Measurements from ENCODE around the gene CCDC8. TPM values are rescaled to one million over a fixed set of nuclear protein-coding genes. Genes with fewer than 3 reads are reported as not detected.
"Not testable (repeated sequence)": the region's sequence is repeated elsewhere in the genome, so short reads cannot be mapped to it uniquely, and the experiment has no call there.

Gene CCDC8
- total RNA-seq, 1 donor from 2014 or later, result 28.1 TPM

GRCh38 chr19:46410205-46411087 lies 2.9 kb downstream of the CCDC8 start:
- DNase-seq, result no peak
- intact Hi-C loops (cut with DNase I), result no loop called here
- no peak for ATAC-seq (ENCODE audit: poor library complexity)

- ATAC-seq (ENCODE audit: poor library complexity) (no peak), DNase-seq (no peak)
- intact Hi-C loops (cut with DNase I), result no loop called here
Observed at GRCh38 chr19:46409191-46409590, 4.2 kb downstream of the CCDC8 start.

GRCh38 chr19:46408664-46409039 lies 4.7 kb downstream of the CCDC8 start:
- DNase-seq (peak; percentile 87), ATAC-seq (ENCODE audit: poor library complexity) (peak; percentile 54)
- intact Hi-C loops (cut with DNase I), result no loop called here

- no peak for DNase-seq
- peak; percentile 3 for ATAC-seq (ENCODE audit: poor library complexity)
- intact Hi-C loops (cut with DNase I), result no loop called here
Observed at GRCh38 chr19:46407856-46408663, 5.3 kb downstream of the CCDC8 start.

- ATAC-seq (ENCODE audit: poor library complexity), result no peak
- DNase-seq, result no peak
- intact Hi-C loops (cut with DNase I), result no loop called here
Observed at GRCh38 chr19:46406976-46407375, 6.4 kb downstream of the CCDC8 start.

- ATAC-seq (ENCODE audit: poor library complexity), result peak; percentile 8
- intact Hi-C loops (cut with DNase I), result no loop called here
- DNase-seq, result no peak
Observed at GRCh38 chr19:46404753-46405468, 8.5 kb downstream of the CCDC8 start.

- DNase-seq, result peak; percentile 75
- ATAC-seq (ENCODE audit: poor library complexity), result peak; percentile 66
- intact Hi-C loops (cut with DNase I), result no loop called here
Observed at GRCh38 chr19:46404055-46404752, 9.2 kb downstream of the CCDC8 start.

GRCh38 chr19:46402725-46403124 lies 10.6 kb downstream of the CCDC8 start:
- intact Hi-C loops (cut with DNase I), result no loop called here
- ATAC-seq (ENCODE audit: poor library complexity) (no peak), DNase-seq (no peak)

- not testable (repeated sequence) for DNase-seq
Observed at GRCh38 chr19:46397801-46398479, 15.4 kb downstream of the CCDC8 start.

GRCh38 chr19:46394402-46394797 lies 19.0 kb downstream of the CCDC8 start:
- DNase-seq (no peak), ATAC-seq (ENCODE audit: poor library complexity) (no peak)
- intact Hi-C loops (cut with DNase I), result loop anchor here (10.0 kb wide), 1 partner anchor 120 kb away; no protein-coding TSS in a partner anchor

More at GRCh38 chr19:46397801-46398479, 15.4 kb downstream of the CCDC8 start:
- intact Hi-C loops (cut with DNase I), result loop anchor here (10.0 kb wide), 1 partner anchor 117 kb away; no protein-coding TSS in a partner anchor
- not testable (repeated sequence) for ATAC-seq (ENCODE audit: poor library complexity)

GRCh38 chr19:46393456-46394401 lies 19.6 kb downstream of the CCDC8 start:
- intact Hi-C loops (cut with DNase I), result loop anchor here (10.0 kb wide), 1 partner anchor 121 kb away; no protein-coding TSS in a partner anchor
- ATAC-seq (ENCODE audit: poor library complexity) (peak; percentile 6), DNase-seq (no peak)

- ATAC-seq (ENCODE audit: poor library complexity) (no peak), DNase-seq (no peak)
- intact Hi-C loops (cut with DNase I), result loop anchor here (10.0 kb wide), 1 partner anchor 122 kb away; no protein-coding TSS in a partner anchor
Observed at GRCh38 chr19:46392837-46393236, 20.5 kb downstream of the CCDC8 start.

- DNase-seq (no peak), ATAC-seq (ENCODE audit: poor library complexity) (no peak)
- intact Hi-C loops (cut with DNase I), result loop anchor here (10.0 kb wide), 1 partner anchor 122 kb away; no protein-coding TSS in a partner anchor
Observed at GRCh38 chr19:46392252-46392801, 21.0 kb downstream of the CCDC8 start.

GRCh38 chr19:46391296-46392251 lies 21.8 kb downstream of the CCDC8 start:
- DNase-seq (no peak), ATAC-seq (ENCODE audit: poor library complexity) (no peak)
- intact Hi-C loops (cut with DNase I), result loop anchor here (10.0 kb wide), 1 partner anchor 123 kb away; no protein-coding TSS in a partner anchor

GRCh38 chr19:46390866-46391265 lies 22.5 kb downstream of the CCDC8 start:
- intact Hi-C loops (cut with DNase I), result loop anchor here (10.0 kb wide), 1 partner anchor 124 kb away; no protein-coding TSS in a partner anchor
- ATAC-seq (ENCODE audit: poor library complexity) (peak; percentile 9), DNase-seq (no peak)
